ENCODE measurements around the gene ARL8B.

- peak; percentile 98 to 99 (median 99) for TF ChIP-seq CTCF (IDR thresholded peaks at IDR 0.05)
- TF ChIP-seq POLR2A (IDR thresholded peaks at IDR 0.05) = no peak
Observed at GRCh38 chr3:5122030-5122740, at the start of gene ARL8B.

All from testis (tissue), 2 donors.